ENCODE data around the gene GSK3B. TPM values are rescaled to one million over a fixed set of nuclear protein-coding genes. Genes with fewer than 3 reads are reported as not detected.

The GSK3B gene
- total and polyA plus RNA-seq, 2 experiments from 2014 or later = 29.0 to 45.3 TPM

GRCh38 chr3:120067083-120067482 lies 27.2 kb downstream of the GSK3B start:
- Histone ChIP-seq H3K4me2 (no peak overlapping the region), H4K20me1 (replicated peaks; ENCODE audit: insufficient read depth) (peaks cover 47% of the 10 kb centered on the region), H3K27ac (ENCODE audit: low read depth) (no peak overlapping the region), H2AFZ (no peak overlapping the region), H3K4me1 (ENCODE audit: insufficient read depth) (peaks cover 21% of the 10 kb centered on the region), H3K27me3 (ENCODE audit: insufficient read depth) (no peaks in the 10 kb centered on the region), H3K9me2 (ENCODE audit: insufficient read depth) (no peaks in the 10 kb centered on the region), H3K79me2 (replicated peaks; ENCODE audit: insufficient read depth) (peaks cover 100% of the 10 kb centered on the region), H3K36me3 (ENCODE audit: insufficient read depth) (no peaks in the 10 kb centered on the region), H3K4me3 (no peak overlapping the region), H3F3A (replicated peaks; ENCODE audit: low read depth) (no peaks in the 10 kb centered on the region)
- Mint-ChIP-seq H3K4me1 (peaks cover 18% of the 10 kb centered on the region), H3K9me3 (no peaks in the 10 kb centered on the region), H3K36me3 (ENCODE audit: low read depth) (no peaks in the 10 kb centered on the region; the same call in 2 of the 3 replicates), H3K27me3 (ENCODE audit: insufficient read depth, low read depth, poor library complexity) (no peaks in the 10 kb centered on the region), H3K27ac (no peak overlapping the region), H3K4me3 (no peak overlapping the region)
- no peak for TF ChIP-seq JUNB (IDR thresholded peaks at IDR 0.05; ENCODE audit: unreplicated experiment)
- TF ChIP-seq NANOG (IDR thresholded peaks at IDR 0.05; ENCODE audit: borderline replicate concordance) = no peak
- no peak for TF ChIP-seq ZNF462 (CRISPR knock-in tag; IDR thresholded peaks at IDR 0.05)
- TF ChIP-seq EZH2phosphoT487 (IDR thresholded peaks at IDR 0.05; ENCODE audit: unreplicated experiment) = no peak
- ATAC-seq (no peak), DNase-seq (ENCODE audit: low spot score) (no peak)

GRCh38 chr3:120066634-120067033 lies 27.6 kb downstream of the GSK3B start:
- H3K27me3 ChIP-seq (ENCODE audit: insufficient read depth) = no peaks in the 10 kb centered on the region
- DNase-seq (ENCODE audit: low spot score) = no peak
- peaks cover 15% of the 10 kb centered on the region for H3K4me1 Mint-ChIP-seq
- peaks cover 100% of the 10 kb centered on the region for H3K79me2 ChIP-seq (replicated peaks; ENCODE audit: insufficient read depth)
- no peak for ATAC-seq
- no peaks in the 10 kb centered on the region for H3K9me3 Mint-ChIP-seq
- H2AFZ ChIP-seq = no peak overlapping the region
- no peaks in the 10 kb centered on the region for H3K27me3 Mint-ChIP-seq (ENCODE audit: insufficient read depth, low read depth, poor library complexity)
- H3K27ac Mint-ChIP-seq = no peak overlapping the region
- H3K9me2 ChIP-seq (ENCODE audit: insufficient read depth) = no peaks in the 10 kb centered on the region
- H3K27ac ChIP-seq (ENCODE audit: low read depth) = no peak overlapping the region
- no peaks in the 10 kb centered on the region; the same call in 2 of the 3 replicates for H3K36me3 Mint-ChIP-seq (ENCODE audit: low read depth)
- H4K20me1 ChIP-seq (replicated peaks; ENCODE audit: insufficient read depth) = peaks cover 47% of the 10 kb centered on the region
- no peak overlapping the region for H3K4me3 ChIP-seq
- H3K36me3 ChIP-seq (ENCODE audit: insufficient read depth) = no peaks in the 10 kb centered on the region
- TF ChIP-seq JUNB (IDR thresholded peaks at IDR 0.05; ENCODE audit: unreplicated experiment) (no peak), EZH2phosphoT487 (IDR thresholded peaks at IDR 0.05; ENCODE audit: unreplicated experiment) (no peak)
- H3F3A ChIP-seq (replicated peaks; ENCODE audit: low read depth) = no peaks in the 10 kb centered on the region
- H3K4me2 ChIP-seq = no peak overlapping the region
- no peak overlapping the region for H3K4me3 Mint-ChIP-seq
- H3K4me1 ChIP-seq (ENCODE audit: insufficient read depth) = peaks cover 16% of the 10 kb centered on the region

All from GM23338 (cell line).